GM23248 (cell line): ENCODE measurements around the gene SLC25A28. TPM values are rescaled to one million over a fixed set of nuclear protein-coding genes. Genes with fewer than 3 reads are reported as not detected.

Experiments used
- DNase-seq: peaks from one replicate; pipeline ENCODE4 v3.0.0-alpha.2; 2015
- H2AFZ ChIP-seq: fragments of 200-600 bp; sonication (generic); 2 replicates; pipeline ENCODE4 v1.6.1; 2016; ENCODE audit warnings: antibody characterized with exemption
- H3F3A ChIP-seq: fragments of 200-600 bp; sonication (generic); 2 replicates; pipeline ENCODE4 v1.6.1; 2016; ENCODE audit warnings: mild to moderate bottlenecking, antibody characterized with exemption, mixed run types; ENCODE audit not compliant: insufficient read depth
- H3K27ac ChIP-seq: fragments of 200-600 bp; sonication (generic); 2 replicates; pipeline ENCODE4 v1.5.1; 2016; ENCODE audit warnings: mild to moderate bottlenecking
- H3K27me3 ChIP-seq: fragments of 200-600 bp; sonication (generic); replicated peaks from 2 replicates; pipeline ENCODE4 v1.6.1; 2016; ENCODE audit warnings: mild to moderate bottlenecking; ENCODE audit not compliant: insufficient read depth
- H3K36me3 ChIP-seq: fragments of 200-600 bp; sonication (generic); 2 replicates; pipeline ENCODE4 v1.6.1; 2016; ENCODE audit warnings: low read depth, mild to moderate bottlenecking
- H3K4me1 ChIP-seq: fragments of 200-600 bp; sonication (generic); 2 replicates; pipeline ENCODE4 v1.6.1; 2016; ENCODE audit warnings: mild to moderate bottlenecking; ENCODE audit not compliant: insufficient read depth
- H3K4me2 ChIP-seq: fragments of 200-600 bp; sonication (generic); one replicate; pipeline ENCODE4 v1.6.1; 2016; ENCODE audit warnings: mild to moderate bottlenecking; ENCODE audit not compliant: unreplicated experiment
- H3K4me3 ChIP-seq: fragments of 200-600 bp; sonication (generic); 2 replicates; pipeline ENCODE4 v1.5.1; 2016; ENCODE audit warnings: mild to moderate bottlenecking
- H3K79me2 ChIP-seq: fragments of 200-600 bp; sonication (generic); 2 replicates; pipeline ENCODE4 v1.6.1; 2016; ENCODE audit warnings: mild to moderate bottlenecking; ENCODE audit not compliant: insufficient read depth
- H3K9ac ChIP-seq: fragments of 200-600 bp; sonication (generic); 2 replicates; pipeline ENCODE4 v1.6.1; 2016; ENCODE audit warnings: mild to moderate bottlenecking
- H3K9me2 ChIP-seq: fragments of 200-600 bp; sonication (generic); 2 replicates; pipeline ENCODE4 v1.6.1; 2016; ENCODE audit warnings: mixed run types, mild to moderate bottlenecking, moderate library complexity; ENCODE audit not compliant: insufficient read depth
- H3K9me3 ChIP-seq: fragments of 200-600 bp; sonication (generic); one replicate; pipeline ENCODE4 v1.6.1; 2017; ENCODE audit warnings: low read depth
- H4K20me1 ChIP-seq: fragments of 200-600 bp; sonication (generic); 2 replicates; pipeline ENCODE4 v1.6.0; 2016; ENCODE audit not compliant: insufficient read depth
- EZH2 ChIP-seq: fragments of 200-600 bp; sonication (generic); IDR thresholded peaks from 2 replicates; pipeline ENCODE4 v1.6.1; 2018; ENCODE audit warnings: antibody characterized with exemption, mild to moderate bottlenecking; ENCODE audit not compliant: insufficient read depth, poor library complexity, severe bottlenecking
- EZH2phosphoT487 ChIP-seq: fragments of 200-600 bp; sonication (generic); IDR thresholded peaks from 2 replicates; pipeline ENCODE4 v1.6.1; 2018; ENCODE audit warnings: antibody characterized with exemption, moderate library complexity, mild to moderate bottlenecking, low read depth; ENCODE audit not compliant: insufficient read depth
- WGBS, 2 experiments: methylation state at CpG; one replicate each; pipeline ENCODE4 v1.1.6; 2015 to 2017; ENCODE audit warnings: low lambda C conversion rate in 2 of 2, low coverage in 1 of 2; ENCODE audit errors: missing lambda C conversion rate in 2 of 2; 5-methylcytosine and 5-hydroxymethylcytosine counted together
- in situ Hi-C: fragments of 300-500 bp; cut with MboI; formaldehyde crosslinking; loops from 2 replicates; pipeline ENCODE4 v1.15.0; 2020
- polyA plus RNA-seq: library from polyadenylated mRNA; unstranded; fragments of >200 nt; fragmentation: Nextera tagmentation; extraction: Ambion mirVana; gene quantifications from 2 replicates; pipeline ENCODE4 v1.2.1, GENCODE V29; 2016
- total RNA-seq: library from RNA; depleted of rRNA; stranded (reverse); fragments of >200 nt; shearing (Covaris generic); gene quantifications from 2 replicates; pipeline ENCODE4 v1.2.3, GENCODE V29; 2014

SLC25A28 gene
- total and polyA plus RNA-seq, 2 experiments from 2014 or later: 12.6 to 22.8 TPM

GRCh38 chr10:99656199-99657064 is 36.2 kb upstream of the SLC25A28 start:
- Histone ChIP-seq H3K9me3 (no peaks in the 10 kb centered on the region), H3K4me2 (no peak overlapping the region), H4K20me1 (no peaks in the 10 kb centered on the region), H3K27ac (no peak overlapping the region), H3K9me2 (no peaks in the 10 kb centered on the region), H3K4me3 (no peak overlapping the region), H3F3A (peaks cover 20% of the 10 kb centered on the region), H3K9ac (no peak overlapping the region), H3K79me2 (peaks cover 19% of the 10 kb centered on the region), H3K27me3 (no peaks in the 10 kb centered on the region), H2AFZ (no peak overlapping the region), H3K36me3 (no peaks in the 10 kb centered on the region), H3K4me1 (peaks cover 8% of the 10 kb centered on the region)
- peak; percentile 13 for DNase-seq
- TF ChIP-seq EZH2 (no peak), EZH2phosphoT487 (no peak)
- WGBS, 2 experiments: 0% methylated on average over 1 of the region's 1 CpG
- in situ Hi-C loops: no loop called here

- 88 to 89% methylated on average over 9 of the region's 9 CpGs for WGBS, 2 experiments
- Histone ChIP-seq H3K4me2 (no peak overlapping the region), H2AFZ (no peak overlapping the region), H3K4me1 (no peaks in the 10 kb centered on the region), H3K9me3 (no peaks in the 10 kb centered on the region), H4K20me1 (no peaks in the 10 kb centered on the region), H3K27ac (no peak overlapping the region), H3K9me2 (no peaks in the 10 kb centered on the region), H3K4me3 (no peak overlapping the region), H3K79me2 (peaks cover 3% of the 10 kb centered on the region), H3K36me3 (no peaks in the 10 kb centered on the region), H3K27me3 (no peaks in the 10 kb centered on the region), H3K9ac (no peak overlapping the region), H3F3A (0 out of 2 replicates have a peak, but pooled peaks cover 5% of the 10 kb centered on the region)
- no peak for DNase-seq
- TF ChIP-seq EZH2phosphoT487: no peak
- TF ChIP-seq EZH2: no peak
- in situ Hi-C loops: no loop called here
Observed at GRCh38 chr10:99654390-99655175, 34.3 kb upstream of the SLC25A28 start.

GRCh38 chr10:99652800-99653390 is 32.7 kb upstream of the SLC25A28 start:
- in situ Hi-C loops: no loop called here
- Histone ChIP-seq H3K79me2 (no peaks in the 10 kb centered on the region), H3K9me3 (no peaks in the 10 kb centered on the region), H4K20me1 (no peaks in the 10 kb centered on the region), H3K27me3 (no peaks in the 10 kb centered on the region), H3K9ac (no peak overlapping the region), H3K4me1 (no peaks in the 10 kb centered on the region), H3K4me3 (no peak overlapping the region), H3K4me2 (no peak overlapping the region), H3K27ac (no peak overlapping the region), H3K36me3 (no peaks in the 10 kb centered on the region), H3K9me2 (no peaks in the 10 kb centered on the region), H3F3A (0 out of 2 replicates have a peak, but pooled peaks cover 5% of the 10 kb centered on the region), H2AFZ (no peak overlapping the region)
- DNase-seq: no peak
- WGBS, 2 experiments: 90 to 94% methylated on average over 4 of the region's 4 CpGs
- no peak for TF ChIP-seq EZH2phosphoT487
- TF ChIP-seq EZH2: no peak

- WGBS, 2 experiments: 0% methylated on average over 1 of the region's 1 CpG
- no peak for TF ChIP-seq EZH2
- no peak for TF ChIP-seq EZH2phosphoT487
- no peaks in the 10 kb centered on the region for H3K27me3 ChIP-seq
- no peaks in the 10 kb centered on the region for H3K79me2 ChIP-seq
- H3K9me2 ChIP-seq: no peaks in the 10 kb centered on the region
- H3K9me3 ChIP-seq: no peaks in the 10 kb centered on the region
- H3K4me2 ChIP-seq: no peak overlapping the region
- no peak overlapping the region for H2AFZ ChIP-seq
- no peak overlapping the region for H3K27ac ChIP-seq
- H3K9ac ChIP-seq: no peak overlapping the region
- no peaks in the 10 kb centered on the region for H3K36me3 ChIP-seq
- H3K4me1 ChIP-seq: no peaks in the 10 kb centered on the region
- no peak for DNase-seq
- H3F3A ChIP-seq: no peaks in the 10 kb centered on the region; the same call in 1 of the 2 replicates
- in situ Hi-C loops: no loop called here
- no peak overlapping the region for H3K4me3 ChIP-seq
- no peaks in the 10 kb centered on the region for H4K20me1 ChIP-seq
Observed at GRCh38 chr10:99648717-99649116, 28.5 kb upstream of the SLC25A28 start.
